ENCODE data around the gene CDCA8. TPM values are rescaled to one million over a fixed set of nuclear protein-coding genes. Genes with fewer than 3 reads are reported as not detected.

Gene CDCA8
- total RNA-seq, 1 experiment from 2014 or later, result 64.7 TPM

GRCh38 chr1:37691497-37692077 is 729 bp upstream of the CDCA8 start:
- H3K4me3 ChIP-seq (ENCODE audit: low read depth, low read length, poor library complexity, severe bottlenecking), result peak overlapping the region; percentile 98
- no TSS peak for BruUV-seq (replicated peaks)
- peaks cover 24% of the 10 kb centered on the region for H3K36me3 ChIP-seq (ENCODE audit: insufficient read depth, low read length, poor library complexity, severe bottlenecking)
- intact Hi-C loops (cut with micrococcal nuclease; ENCODE audit: unreplicated experiment), result loop anchor here (10.0 kb wide), 2 partner anchors 113 to 323 kb away; partner anchors contain the start of genes C1orf122, UTP11 and YRDC
- no peaks in the 10 kb centered on the region for H3K27me3 ChIP-seq (replicated peaks; ENCODE audit: insufficient read depth, low read depth, low read length, poor library complexity)
- peak; percentile 23 for DNase-seq (ENCODE audit: low spot score)
- no peak for TF ChIP-seq EZH2 (IDR thresholded peaks at IDR 0.05; ENCODE audit: borderline replicate concordance, low read depth, low read length, poor library complexity, severe bottlenecking)
- H3K9me3 ChIP-seq (ENCODE audit: low read depth, low read length, poor library complexity, severe bottlenecking), result no peaks in the 10 kb centered on the region
- H3K27ac ChIP-seq (ENCODE audit: low read depth, low read length, poor library complexity, severe bottlenecking), result peak overlapping the region; percentile 86
- POLR2A ChIA-PET (ENCODE audit: low non-redundant PET), result interaction anchor here (0.6 to 0.7 kb wide), 3 partner anchors 104 to 401 kb away, joined by 3 to 15 read pairs (median 5); no protein-coding TSS in a partner anchor
- peaks cover 16% of the 10 kb centered on the region for H3K4me1 ChIP-seq (ENCODE audit: insufficient read depth, low read length, poor library complexity, severe bottlenecking)
- CTCF ChIA-PET, result interaction anchor here (0.6 to 0.9 kb wide), 3 partner anchors 84 to 177 kb away, joined by 3 to 4 read pairs (median 3); partner anchors contain the start of genes MEAF6 and MTF1

GRCh38 chr1:37692834-37693175 is 489 bp downstream of the CDCA8 start:
- Histone ChIP-seq H3K36me3 (ENCODE audit: insufficient read depth, low read length, poor library complexity, severe bottlenecking) (peaks cover 35% of the 10 kb centered on the region), H3K4me1 (ENCODE audit: insufficient read depth, low read length, poor library complexity, severe bottlenecking) (peaks cover 16% of the 10 kb centered on the region), H3K4me3 (ENCODE audit: low read depth, low read length, poor library complexity, severe bottlenecking) (peak overlapping the region; percentile 98), H3K9me3 (ENCODE audit: low read depth, low read length, poor library complexity, severe bottlenecking) (no peaks in the 10 kb centered on the region), H3K27me3 (replicated peaks; ENCODE audit: insufficient read depth, low read depth, low read length, poor library complexity) (no peaks in the 10 kb centered on the region), H3K27ac (ENCODE audit: low read depth, low read length, poor library complexity, severe bottlenecking) (peak overlapping the region; percentile 86)
- CTCF ChIA-PET, result no interaction called here
- intact Hi-C loops (cut with micrococcal nuclease; ENCODE audit: unreplicated experiment), result loop anchor here (10.0 kb wide), 2 partner anchors 112 to 322 kb away; partner anchors contain the start of genes C1orf122, UTP11 and YRDC
- no TSS peak for BruUV-seq (replicated peaks)
- TF ChIP-seq EZH2 (IDR thresholded peaks at IDR 0.05; ENCODE audit: borderline replicate concordance, low read depth, low read length, poor library complexity, severe bottlenecking) (no peak), CTCF (conservative IDR thresholded peaks at IDR 0.05; ENCODE audit: low read depth, low read length) (no peak)
- POLR2A ChIA-PET (ENCODE audit: low non-redundant PET), result no interaction called here
- DNase-seq (ENCODE audit: low spot score), result no peak

- POLR2A ChIA-PET (ENCODE audit: low non-redundant PET), result no interaction called here
- H3K27ac ChIP-seq (ENCODE audit: low read depth, low read length, poor library complexity, severe bottlenecking), result no peak overlapping the region
- H3K9me3 ChIP-seq (ENCODE audit: low read depth, low read length, poor library complexity, severe bottlenecking), result no peaks in the 10 kb centered on the region
- peaks cover 5% of the 10 kb centered on the region for H3K4me1 ChIP-seq (ENCODE audit: insufficient read depth, low read length, poor library complexity, severe bottlenecking)
- CTCF ChIA-PET, result no interaction called here
- H3K36me3 ChIP-seq (ENCODE audit: insufficient read depth, low read length, poor library complexity, severe bottlenecking), result peaks cover 76% of the 10 kb centered on the region
- intact Hi-C loops (cut with micrococcal nuclease; ENCODE audit: unreplicated experiment), result loop anchor here (10.0 kb wide), 2 partner anchors 108 to 318 kb away; partner anchors contain the start of genes C1orf122, UTP11 and YRDC
- no peaks in the 10 kb centered on the region for H3K27me3 ChIP-seq (replicated peaks; ENCODE audit: insufficient read depth, low read depth, low read length, poor library complexity)
- TF ChIP-seq EZH2 (IDR thresholded peaks at IDR 0.05; ENCODE audit: borderline replicate concordance, low read depth, low read length, poor library complexity, severe bottlenecking) (no peak), CTCF (conservative IDR thresholded peaks at IDR 0.05; ENCODE audit: low read depth, low read length) (no peak)
- no peak for DNase-seq (ENCODE audit: low spot score)
- no TSS peak for BruUV-seq (replicated peaks)
- no peak overlapping the region for H3K4me3 ChIP-seq (ENCODE audit: low read depth, low read length, poor library complexity, severe bottlenecking)
Measured at GRCh38 chr1:37697090-37697489, 4.8 kb downstream of the CDCA8 start.

Data from A673 (cell line).